Adrenal gland (tissue), 12 donors: ENCODE measurements around the gene RCBTB1. TPM values are rescaled to one million over a fixed set of nuclear protein-coding genes. Genes with fewer than 3 reads are reported as not detected.

Experiments
- DNase-seq, 7 donors: peaks; one replicate each; pipeline ENCODE4 v3.0.0-alpha.2; 2019 to 2020
- H3K27ac ChIP-seq, 5 donors: fragments of 200-600 bp; sonication (generic) in 4 of 5; 1 replicate in 3 of 5; 2 replicates in 2 of 5; pipeline versions ENCODE4 v1.5.1 to v1.8.0; 2016 to 2020; ENCODE audit warnings: mild to moderate bottlenecking in 1 of 5
- H3K27me3 ChIP-seq: fragments of 200-600 bp; 2 replicates; pipeline ENCODE4 v1.8.0; 2021
- H3K36me3 ChIP-seq, 2 donors: fragments of 200-600 bp; replicated peaks in 1 of 2; 1 replicate in 1 of 2; 2 replicates in 1 of 2; pipeline versions ENCODE4 v1.5.1 to v1.8.0; 2018 to 2022
- H3K4me1 ChIP-seq, 2 donors: fragments of 200-600 bp; replicated peaks in 1 of 2; 1 replicate in 1 of 2; 2 replicates in 1 of 2; pipeline versions ENCODE4 v1.5.1 to v1.8.0; 2018 to 2021
- H3K4me3 ChIP-seq, 4 donors: fragments of 200-600 bp; sonication (generic) in 3 of 4; one replicate each; pipeline ENCODE4 v1.5.1; 2016 to 2018
- H3K9me3 ChIP-seq, 3 donors: fragments of 200-600 bp; sonication (generic) in 1 of 3; replicated peaks in 1 of 3; 1 replicate in 2 of 3; 2 replicates in 1 of 3; pipeline versions ENCODE4 v1.5.1 to v1.8.0; 2016 to 2021
- POLR2A ChIP-seq, 2 donors: fragments of 450-650 bp; IDR thresholded peaks; one replicate each; pipeline ENCODE4 v1.6.1; 2017; ENCODE audit warnings: antibody characterized with exemption in 2 of 2, mild to moderate bottlenecking in 2 of 2, moderate library complexity in 1 of 2
- WGBS, 4 donors: extraction: QIAGEN DNeasy Blood & Tissue Kit in 2 of 4; methylation state at CpG; one replicate each; pipeline versions ENCODE4 v1.1.5 to v1.1.7; 2013 to 2017; 5-methylcytosine and 5-hydroxymethylcytosine counted together
- intact Hi-C, 2 donors: fragments of 100-400 bp; cut with DNase I; formaldehyde crosslinking; loops; one replicate each; pipeline versions ENCODE4 v1.14.1 to v1.15.0; 2022 to 2023
- polyA plus RNA-seq, 3 donors: library from polyadenylated mRNA; stranded (reverse); fragments of 200-250 nt in 2 of 3; fragments of 350-450 nt in 1 of 3; fragmentation: Illumina TruSeq in 1 of 3; extraction: RNeasy Lipid Tissue Mini Kit (QIAGEN cat#74804) in 1 of 3; gene quantifications; one replicate each; pipeline ENCODE4 v1.2.3, GENCODE V29; 2013 to 2014
- total RNA-seq, 9 donors: library from RNA; depleted of rRNA in 4 of 9; stranded (reverse); fragments of >200 nt in 4 of 9; fragments of 120-200 nt in 1 of 9; fragmentation: NEBNext Ultra II Directional in 1 of 9; extraction: Animal tissue kit (Norgen Biotek cat#: 25700) in 1 of 9; gene quantifications; one replicate each; pipeline versions ENCODE4 v1.1.0 to v1.2.4, GENCODE V29; 2013 to 2023
- TF ChIP-seq, protein P1 (sequence below), 6 experiments: fragments of 450-650 bp in 4 of 6; fragments of 200-600 bp in 2 of 6; sonication (generic) in 1 of 6; IDR thresholded peaks; 1 replicate in 5 of 6; 2 replicates in 1 of 6; pipeline versions ENCODE4 v1.5.1 to v1.8.0; 2016 to 2021; ENCODE audit warnings: antibody characterized with exemption in 6 of 6, mild to moderate bottlenecking in 2 of 6, moderate library complexity in 1 of 6
- donor health status: healthy with polysubstance abuse.
- donor health status: Bipolar disorder and iron deficiency.
- donor health status: DM: yes; HTN: yes; CAD: no.
- donor health status: DM: no; HTN: no; CAD: no.
- donor health status: DM: no; HTN: no; CAD: no.
- donor health status: DM: yes; HTN: yes; CAD: no.

The RCBTB1 gene
- total and polyA plus RNA-seq, 12 donors: 11.7 to 87.5 (median 29.4) TPM

DNA sequence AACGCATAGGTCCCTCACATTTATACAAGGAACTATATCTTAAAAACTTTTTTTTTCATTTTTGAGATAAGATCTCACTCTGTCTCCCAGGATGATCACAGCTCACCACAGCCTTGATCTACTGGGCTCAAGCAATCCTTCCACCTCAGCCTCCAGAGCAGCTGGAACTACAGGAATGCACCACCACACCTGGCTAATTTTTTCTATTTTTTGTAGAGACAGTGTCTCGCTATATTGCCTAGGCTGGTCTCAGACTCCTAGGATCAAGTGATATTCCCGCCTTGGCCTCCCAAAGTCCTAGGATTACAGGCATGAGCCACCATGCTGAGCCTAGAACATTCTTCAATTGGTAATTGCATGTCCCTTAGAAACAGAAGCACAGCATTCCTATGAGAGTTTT, 41.7 kb downstream of the RCBTB1 start:
- 95 to 98% (median 98%) methylated on average over 3 of the region's 3 CpGs for WGBS, 4 donors
- Histone ChIP-seq H3K9me3 (no peaks in the 10 kb centered on the region), H3K4me3 (no peak overlapping the region), H3K27me3 (no peaks in the 10 kb centered on the region), H3K27ac (no peak overlapping the region), H3K4me1 (peaks cover 0 to 4% of the 10 kb centered on the region in 2 donors), H3K36me3 (peaks cover 0 to 56% of the 10 kb centered on the region in 2 donors)
- TF ChIP-seq POLR2A (IDR thresholded peaks at IDR 0.05): no peak
- TF ChIP-seq, protein P1, sequence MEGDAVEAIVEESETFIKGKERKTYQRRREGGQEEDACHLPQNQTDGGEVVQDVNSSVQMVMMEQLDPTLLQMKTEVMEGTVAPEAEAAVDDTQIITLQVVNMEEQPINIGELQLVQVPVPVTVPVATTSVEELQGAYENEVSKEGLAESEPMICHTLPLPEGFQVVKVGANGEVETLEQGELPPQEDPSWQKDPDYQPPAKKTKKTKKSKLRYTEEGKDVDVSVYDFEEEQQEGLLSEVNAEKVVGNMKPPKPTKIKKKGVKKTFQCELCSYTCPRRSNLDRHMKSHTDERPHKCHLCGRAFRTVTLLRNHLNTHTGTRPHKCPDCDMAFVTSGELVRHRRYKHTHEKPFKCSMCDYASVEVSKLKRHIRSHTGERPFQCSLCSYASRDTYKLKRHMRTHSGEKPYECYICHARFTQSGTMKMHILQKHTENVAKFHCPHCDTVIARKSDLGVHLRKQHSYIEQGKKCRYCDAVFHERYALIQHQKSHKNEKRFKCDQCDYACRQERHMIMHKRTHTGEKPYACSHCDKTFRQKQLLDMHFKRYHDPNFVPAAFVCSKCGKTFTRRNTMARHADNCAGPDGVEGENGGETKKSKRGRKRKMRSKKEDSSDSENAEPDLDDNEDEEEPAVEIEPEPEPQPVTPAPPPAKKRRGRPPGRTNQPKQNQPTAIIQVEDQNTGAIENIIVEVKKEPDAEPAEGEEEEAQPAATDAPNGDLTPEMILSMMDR (IDR thresholded peaks at IDR 0.05): no peak
- intact Hi-C loops: no loop called here
- DNase-seq: no peak

DNA sequence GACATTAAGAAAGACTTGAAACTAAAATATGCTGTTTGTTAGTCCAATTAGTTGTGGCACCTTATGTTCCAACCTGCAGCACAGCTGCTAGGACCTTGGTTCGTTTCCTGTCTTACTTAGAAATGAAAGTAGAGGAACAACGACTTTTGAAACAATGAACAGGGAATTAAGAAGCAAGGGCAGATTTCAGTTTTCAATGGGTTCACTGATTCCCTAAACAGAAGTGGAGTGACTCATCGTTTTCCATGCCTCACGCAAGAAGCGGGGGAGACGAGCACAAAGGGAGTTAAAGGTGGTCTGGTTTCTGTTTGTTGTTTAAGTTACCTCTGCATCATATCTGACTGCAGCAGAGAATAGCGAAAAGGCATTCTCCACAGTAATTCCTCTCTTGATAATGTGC, 44.8 kb downstream of the RCBTB1 start:
- Histone ChIP-seq H3K27ac (peak overlapping the region in 3 of 5 donors; percentile 21 to 54 (median 47)), H3K9me3 (no peaks in the 10 kb centered on the region), H3K4me3 (peak overlapping the region in 1 of 4 donors; percentile 13), H3K4me1 (peaks cover 0 to 4% of the 10 kb centered on the region in 2 donors), H3K27me3 (no peaks in the 10 kb centered on the region), H3K36me3 (peaks cover 0 to 36% of the 10 kb centered on the region in 2 donors)
- 54 to 67% (median 62%) methylated on average over 7 of the region's 7 CpGs for WGBS, 4 donors
- intact Hi-C loops: no loop called here
- TF ChIP-seq POLR2A (IDR thresholded peaks at IDR 0.05): no peak
- TF ChIP-seq, protein P1 (IDR thresholded peaks at IDR 0.05): no peak
- no peak for DNase-seq

DNA sequence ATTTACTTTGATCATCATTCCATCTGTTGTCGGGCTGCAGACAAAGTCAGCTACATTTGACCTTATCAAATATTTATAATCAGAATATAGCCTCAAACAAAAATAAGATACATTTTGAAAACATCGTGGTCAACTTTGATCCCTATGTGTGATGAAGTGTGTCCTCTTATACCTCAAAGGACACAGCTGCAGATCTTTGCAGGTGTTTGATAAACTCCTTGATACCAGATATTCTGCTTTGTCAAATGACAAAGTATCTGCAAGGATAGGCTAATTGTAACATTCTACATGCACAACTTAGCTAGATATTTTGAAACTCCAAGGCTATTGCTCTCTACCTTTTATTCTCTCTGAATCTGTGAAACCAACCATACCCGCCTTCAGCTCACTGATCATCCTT, 45.6 kb downstream of the RCBTB1 start:
- no peak for DNase-seq
- peak overlapping the region in 2 of 5 donors; percentile 47 to 54 for H3K27ac ChIP-seq
- TF ChIP-seq, protein P1 (IDR thresholded peaks at IDR 0.05): no peak
- TF ChIP-seq POLR2A (IDR thresholded peaks at IDR 0.05): no peak
- H3K4me3 ChIP-seq: no peak overlapping the region
- intact Hi-C loops: no loop called here
- peaks cover 0 to 4% of the 10 kb centered on the region in 2 donors for H3K4me1 ChIP-seq
- no peaks in the 10 kb centered on the region for H3K27me3 ChIP-seq
- no peaks in the 10 kb centered on the region for H3K9me3 ChIP-seq
- 79 to 89% (median 86%) methylated on average over 3 of the region's 3 CpGs for WGBS, 4 donors
- H3K36me3 ChIP-seq: peaks cover 0 to 36% of the 10 kb centered on the region in 2 donors

DNA sequence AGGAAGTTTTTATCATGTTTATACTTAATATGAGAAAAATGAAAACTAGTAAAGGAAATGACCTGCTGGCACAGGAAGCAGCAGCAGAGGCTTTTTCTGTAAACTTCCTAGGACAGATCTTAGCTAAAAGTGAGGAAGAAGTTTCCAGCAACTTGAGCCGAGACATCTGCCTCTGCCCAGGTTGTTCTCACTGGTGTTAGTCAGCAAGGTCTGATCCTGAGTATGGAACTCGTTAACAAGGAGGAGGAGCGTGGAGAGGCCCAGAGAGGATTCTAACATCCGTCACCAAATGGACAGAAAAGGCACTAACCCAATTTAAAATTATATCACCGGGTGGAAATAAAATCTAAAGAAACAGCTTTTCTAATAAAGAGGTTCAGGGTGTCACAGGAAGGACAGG, 46.0 kb downstream of the RCBTB1 start:
- intact Hi-C loops: no loop called here
- Histone ChIP-seq H3K36me3 (peaks cover 0 to 33% of the 10 kb centered on the region in 2 donors), H3K27ac (no peak overlapping the region), H3K4me1 (peaks cover 0 to 4% of the 10 kb centered on the region in 2 donors), H3K27me3 (no peaks in the 10 kb centered on the region), H3K4me3 (no peak overlapping the region), H3K9me3 (no peaks in the 10 kb centered on the region)
- no peak for TF ChIP-seq POLR2A (IDR thresholded peaks at IDR 0.05)
- TF ChIP-seq, protein P1 (IDR thresholded peaks at IDR 0.05): no peak
- no peak for DNase-seq
- WGBS, 4 donors: 61 to 77% (median 69%) methylated on average over 5 of the region's 5 CpGs
